Measurements from ENCODE around the gene PSRC1.
"Not testable (repeated sequence)": the region's sequence is repeated elsewhere in the genome, so short reads cannot be mapped to it uniquely, and the experiment has no call there.

PSRC1 gene

DNA sequence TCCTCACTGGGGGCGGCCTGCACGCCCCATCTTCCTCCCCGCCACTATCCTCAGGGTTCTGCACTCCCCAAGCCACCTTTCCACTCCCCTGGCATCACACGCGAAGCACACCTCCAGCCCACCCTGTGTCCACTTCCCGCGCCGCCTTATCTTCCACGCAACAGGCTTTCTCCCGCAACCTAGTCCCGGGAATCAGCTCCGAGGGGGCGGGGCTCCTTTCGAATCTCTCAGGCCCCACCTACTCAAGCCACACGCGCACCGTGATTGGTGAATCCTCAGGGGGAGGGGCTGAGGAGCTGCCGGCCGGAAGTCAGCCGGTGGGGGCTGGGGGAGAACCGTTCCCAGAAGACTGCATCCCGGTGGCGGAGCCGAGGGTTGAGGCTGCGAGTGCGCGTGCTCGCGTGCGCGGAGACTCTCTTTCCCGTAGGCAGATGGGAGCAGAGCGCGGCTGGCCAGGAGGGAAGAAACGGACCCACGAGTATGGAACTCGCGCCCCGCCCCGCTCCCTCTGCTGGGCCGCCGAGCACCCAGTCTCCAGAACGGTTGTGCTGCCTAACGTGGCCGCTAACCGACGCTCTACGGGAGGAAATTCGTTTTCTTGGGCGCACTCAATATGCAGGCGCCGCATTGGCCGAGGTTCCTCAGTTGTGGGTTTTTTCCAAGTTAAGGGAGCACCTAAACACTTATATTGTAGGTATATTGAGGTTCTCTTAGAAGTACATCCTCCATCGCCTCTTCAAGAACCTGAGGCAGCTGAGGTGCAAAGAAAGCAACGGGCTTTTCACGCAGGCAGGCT is at the start of gene PSRC1:
TSS of gene PSRC1 (minus strand) at position 194 of the 796 bp plus-strand sequence.
- H3K27ac Mint-ChIP-seq = peak within 1 kb of the TSS; percentile 82
- peaks cover 8% of the 10 kb centered on the region for H3K36me3 Mint-ChIP-seq (ENCODE audit: low read depth)
- H3K4me3 Mint-ChIP-seq = peak within 1 kb of the TSS; percentile 97
- H3K27me3 Mint-ChIP-seq = no peaks in the 10 kb centered on the region
- H3K9me3 Mint-ChIP-seq = no peaks in the 10 kb centered on the region
- intact Hi-C loops (cut with micrococcal nuclease) = no loop called here
- peaks cover 39% of the 10 kb centered on the region for H3K4me1 Mint-ChIP-seq (ENCODE audit: low read depth)

DNA sequence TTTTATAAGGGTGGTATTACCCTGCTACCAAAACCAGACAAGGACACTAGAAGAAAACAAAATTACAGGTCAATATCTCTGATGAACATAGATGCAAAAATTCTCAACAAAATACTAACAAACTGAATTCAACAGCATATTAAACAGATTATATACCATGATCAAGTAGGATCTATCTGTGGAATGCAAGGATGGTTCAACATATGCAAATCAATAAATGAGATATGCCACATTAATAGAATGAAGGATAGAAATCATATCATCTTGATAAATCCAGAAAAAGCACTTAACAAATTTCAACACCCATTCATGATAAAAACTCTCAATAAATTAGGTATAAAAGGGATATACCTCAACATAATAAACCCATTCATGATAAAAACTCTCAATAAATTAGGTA is 48.2 kb upstream of the PSRC1 start:
- no peaks in the 10 kb centered on the region for H3K4me1 Mint-ChIP-seq (ENCODE audit: low read depth)
- H3K4me3 Mint-ChIP-seq = no peak overlapping the region
- no peaks in the 10 kb centered on the region for H3K27me3 Mint-ChIP-seq

DNA sequence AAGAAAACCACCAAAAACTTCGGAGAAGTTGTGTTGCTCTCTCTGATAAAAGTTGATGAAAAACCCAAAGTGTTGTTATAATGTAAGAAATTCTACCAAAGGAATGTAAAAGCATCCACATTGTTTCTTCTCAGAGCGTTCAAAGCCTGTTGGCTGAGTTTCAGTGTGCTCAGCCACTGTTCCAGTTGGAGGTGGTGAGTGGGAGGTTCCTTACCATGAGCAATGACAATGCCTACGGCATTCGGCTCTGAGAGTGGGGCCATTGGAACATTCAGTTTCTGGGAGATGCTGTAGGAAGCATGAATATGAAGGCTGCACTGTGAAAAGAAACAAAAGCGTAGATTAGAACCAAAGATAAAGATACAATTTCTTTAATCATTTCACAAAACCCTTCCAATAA is 44.3 kb upstream of the PSRC1 start:
- no peaks in the 10 kb centered on the region for H3K27me3 Mint-ChIP-seq
- H3K4me1 Mint-ChIP-seq (ENCODE audit: low read depth) = no peaks in the 10 kb centered on the region
- peaks cover 15% of the 10 kb centered on the region for H3K9me3 Mint-ChIP-seq
- peaks cover 100% of the 10 kb centered on the region for H3K36me3 Mint-ChIP-seq (ENCODE audit: low read depth)
- H3K27ac Mint-ChIP-seq = no peak overlapping the region
- intact Hi-C loops (cut with micrococcal nuclease) = no loop called here
- no peak overlapping the region for H3K4me3 Mint-ChIP-seq

More for the DNA sequence above, 48.2 kb upstream of the PSRC1 start:
- peaks cover 100% of the 10 kb centered on the region for H3K36me3 Mint-ChIP-seq (ENCODE audit: low read depth)
- intact Hi-C loops (cut with micrococcal nuclease) = no loop called here
- H3K27ac Mint-ChIP-seq = no peak overlapping the region
- peaks cover 21% of the 10 kb centered on the region for H3K9me3 Mint-ChIP-seq

DNA sequence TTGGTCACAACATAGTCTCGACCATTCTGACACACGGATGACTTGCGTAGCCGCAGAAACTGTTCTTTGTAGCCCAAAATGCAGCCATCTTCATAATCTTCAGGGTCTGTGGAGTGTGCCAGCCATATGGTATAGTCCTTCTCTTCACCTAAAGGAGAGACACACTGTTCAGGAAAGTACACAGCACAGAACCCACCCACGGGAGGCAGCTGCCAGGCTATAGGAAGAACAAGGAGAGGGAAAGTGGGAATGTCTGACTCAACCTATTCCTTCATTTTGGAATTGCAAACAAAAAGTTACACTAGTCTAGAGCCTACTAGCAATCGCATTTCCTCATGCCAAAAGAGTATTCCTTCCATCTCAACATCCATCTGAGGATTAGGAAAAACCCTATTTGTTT is 40.0 kb upstream of the PSRC1 start:
- Mint-ChIP-seq H3K4me1 (ENCODE audit: low read depth) (no peaks in the 10 kb centered on the region), H3K9me3 (no peaks in the 10 kb centered on the region), H3K36me3 (ENCODE audit: low read depth) (peaks cover 100% of the 10 kb centered on the region), H3K27me3 (no peaks in the 10 kb centered on the region), H3K27ac (no peak overlapping the region), H3K4me3 (no peak overlapping the region)
- intact Hi-C loops (cut with micrococcal nuclease) = no loop called here

DNA sequence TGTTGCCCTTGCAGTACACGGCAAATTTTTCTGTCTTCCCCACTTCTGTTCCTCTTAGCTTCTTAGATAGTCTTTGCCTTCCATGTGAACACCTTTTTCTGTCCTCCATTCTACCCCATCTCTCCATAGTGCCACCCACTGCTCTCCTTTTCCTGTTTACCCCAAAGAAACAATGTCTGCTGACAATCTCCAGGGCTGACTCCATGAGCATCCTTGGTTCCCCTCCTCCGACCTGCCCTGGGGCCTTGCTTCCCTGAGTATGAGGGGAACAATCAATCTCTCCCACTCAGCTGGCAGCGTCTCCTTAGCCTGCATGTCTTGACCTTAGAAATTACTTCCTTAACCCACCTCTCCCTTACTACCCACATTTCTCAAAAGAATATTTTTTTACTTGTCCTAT is 36.2 kb upstream of the PSRC1 start:
- Mint-ChIP-seq H3K4me3 (no peak overlapping the region), H3K4me1 (ENCODE audit: low read depth) (no peaks in the 10 kb centered on the region), H3K9me3 (no peaks in the 10 kb centered on the region), H3K27ac (no peak overlapping the region), H3K36me3 (ENCODE audit: low read depth) (peaks cover 100% of the 10 kb centered on the region), H3K27me3 (no peaks in the 10 kb centered on the region)
- intact Hi-C loops (cut with micrococcal nuclease) = no loop called here

DNA sequence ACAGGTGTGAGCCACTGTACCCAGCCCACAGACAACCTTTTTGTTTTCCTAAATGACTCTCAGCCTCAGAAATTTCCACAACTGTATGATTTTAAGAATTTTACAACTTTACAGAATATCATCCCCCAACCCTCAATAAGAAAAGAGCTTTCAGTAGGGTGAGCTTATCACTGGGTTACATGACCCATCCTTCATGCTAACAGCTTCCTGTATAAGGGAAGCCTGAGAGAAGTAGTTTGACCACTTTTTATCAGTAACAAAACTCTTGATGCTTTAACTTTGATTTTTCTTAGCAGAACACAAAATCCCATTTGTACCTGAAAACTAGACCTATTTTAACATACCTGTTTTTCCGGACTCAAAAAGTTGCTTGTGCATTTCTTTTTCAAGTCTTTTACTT is 33.6 kb upstream of the PSRC1 start:
- no peaks in the 10 kb centered on the region for H3K9me3 Mint-ChIP-seq
- peaks cover 5% of the 10 kb centered on the region for H3K4me1 Mint-ChIP-seq (ENCODE audit: low read depth)
- H3K27ac Mint-ChIP-seq = no peak overlapping the region
- H3K4me3 Mint-ChIP-seq = no peak overlapping the region
- peaks cover 100% of the 10 kb centered on the region for H3K36me3 Mint-ChIP-seq (ENCODE audit: low read depth)
- intact Hi-C loops (cut with micrococcal nuclease) = no loop called here
- H3K27me3 Mint-ChIP-seq = no peaks in the 10 kb centered on the region

DNA sequence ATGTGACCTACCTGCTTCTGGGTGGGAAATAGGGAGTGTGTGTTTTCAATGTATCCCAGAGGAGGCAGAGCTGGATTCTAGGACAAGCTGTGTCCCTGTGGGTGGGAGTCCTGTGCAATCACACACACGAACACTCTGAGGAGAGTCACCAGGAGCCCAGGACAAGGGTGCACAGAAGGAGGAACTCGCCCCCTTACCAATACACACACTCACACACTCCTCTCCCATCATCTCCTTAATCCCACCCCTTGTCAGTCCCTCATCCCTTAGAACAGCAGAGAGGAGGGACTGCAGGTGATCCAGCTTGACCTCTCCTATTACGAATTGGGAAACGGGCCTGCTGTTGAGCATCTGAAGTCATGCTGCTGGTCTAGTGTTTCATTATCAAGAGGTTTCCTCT is 32.3 kb upstream of the PSRC1 start:
- peaks cover 100% of the 10 kb centered on the region for H3K36me3 Mint-ChIP-seq (ENCODE audit: low read depth)
- no peak overlapping the region for H3K27ac Mint-ChIP-seq
- H3K9me3 Mint-ChIP-seq = no peaks in the 10 kb centered on the region
- H3K4me1 Mint-ChIP-seq (ENCODE audit: low read depth) = peaks cover 6% of the 10 kb centered on the region
- intact Hi-C loops (cut with micrococcal nuclease) = no loop called here
- no peaks in the 10 kb centered on the region for H3K27me3 Mint-ChIP-seq
- H3K4me3 Mint-ChIP-seq = no peak overlapping the region

DNA sequence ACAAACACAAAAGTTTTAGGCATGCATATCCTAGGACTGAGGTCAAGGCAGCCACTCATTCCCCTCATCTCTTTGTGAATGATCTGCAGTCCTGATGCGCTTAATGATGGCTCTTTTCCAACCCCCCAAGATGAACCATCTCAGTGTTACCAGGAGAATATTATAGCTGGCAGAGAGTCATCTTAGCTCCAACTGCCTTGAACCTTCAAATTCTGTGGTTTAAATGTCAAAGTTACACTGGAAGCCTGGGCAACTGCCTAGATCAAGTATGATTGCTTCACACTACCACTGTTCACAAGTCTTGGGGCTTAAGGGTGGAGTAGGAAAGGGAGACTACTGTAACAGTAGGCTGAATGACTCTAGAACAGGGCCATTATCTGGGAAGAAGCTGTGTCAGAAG is 31.9 kb upstream of the PSRC1 start:
- no peaks in the 10 kb centered on the region for H3K9me3 Mint-ChIP-seq
- H3K36me3 Mint-ChIP-seq (ENCODE audit: low read depth) = peaks cover 100% of the 10 kb centered on the region
- peaks cover 11% of the 10 kb centered on the region for H3K4me1 Mint-ChIP-seq (ENCODE audit: low read depth)
- H3K27me3 Mint-ChIP-seq = no peaks in the 10 kb centered on the region
- no peak overlapping the region for H3K27ac Mint-ChIP-seq
- no peak overlapping the region for H3K4me3 Mint-ChIP-seq
- intact Hi-C loops (cut with micrococcal nuclease) = no loop called here

DNA sequence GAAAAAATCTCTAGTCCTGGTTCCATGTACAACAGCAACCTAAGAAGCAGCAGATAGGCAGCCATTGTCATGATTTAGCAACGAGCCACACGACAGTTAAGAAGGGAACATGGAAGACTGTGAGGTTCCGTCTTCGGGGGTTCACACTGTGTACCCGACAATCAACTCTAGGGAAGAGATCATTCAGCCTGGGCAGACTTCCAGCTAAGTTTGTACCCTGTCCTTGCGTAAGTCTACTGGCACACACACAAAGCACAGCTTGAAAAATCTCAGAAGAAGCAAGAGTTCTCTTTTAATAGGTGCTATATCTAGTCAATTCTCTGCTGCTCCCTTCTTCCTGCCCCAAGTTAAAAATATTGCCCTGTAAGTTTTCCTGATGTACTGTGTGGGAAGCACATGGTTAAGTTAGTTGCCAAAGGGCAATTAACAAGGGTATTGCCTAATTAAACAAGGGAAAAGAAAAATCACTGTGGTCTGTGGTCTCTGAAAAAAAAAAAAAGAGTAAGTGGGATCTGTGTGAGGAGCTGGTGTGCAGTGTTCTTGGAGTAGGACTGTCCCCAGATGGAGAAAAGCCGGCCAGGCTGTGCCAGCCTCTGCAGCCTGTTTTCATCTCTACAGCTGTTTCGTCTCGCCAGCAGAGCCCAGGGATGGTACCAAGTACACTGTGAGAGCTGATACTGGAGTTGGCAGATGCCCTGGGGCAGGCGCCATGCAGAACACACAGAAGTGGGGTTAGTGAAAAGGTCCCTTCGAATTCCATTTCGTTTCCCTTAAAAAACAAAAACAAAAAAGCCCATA is 30.2 kb upstream of the PSRC1 start:
- Mint-ChIP-seq H3K4me3 (no peak overlapping the region), H3K27me3 (no peaks in the 10 kb centered on the region), H3K9me3 (no peaks in the 10 kb centered on the region), H3K4me1 (ENCODE audit: low read depth) (peaks cover 27% of the 10 kb centered on the region), H3K36me3 (ENCODE audit: low read depth) (peaks cover 95% of the 10 kb centered on the region), H3K27ac (no peak overlapping the region)
- intact Hi-C loops (cut with micrococcal nuclease) = no loop called here

DNA sequence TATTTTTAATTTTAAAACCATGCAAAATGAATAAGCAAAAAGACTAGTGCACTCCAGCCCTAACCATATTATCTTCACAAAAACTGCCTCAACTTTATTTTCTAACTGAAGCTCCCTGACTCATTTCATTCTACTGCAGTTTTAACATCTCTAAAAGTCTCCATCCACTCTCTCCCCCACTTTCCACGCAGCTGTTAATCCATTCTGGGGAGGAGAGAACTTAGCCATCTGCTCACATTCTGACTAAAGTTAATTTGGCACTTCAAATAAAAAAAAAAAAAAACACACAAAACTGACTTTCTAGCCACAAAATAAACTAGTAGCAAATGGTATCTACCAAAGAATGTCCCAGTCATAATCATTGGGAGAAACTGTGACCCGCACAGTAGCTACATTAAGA is 29.3 kb upstream of the PSRC1 start:
- peaks cover 86% of the 10 kb centered on the region for H3K36me3 Mint-ChIP-seq (ENCODE audit: low read depth)
- H3K4me1 Mint-ChIP-seq (ENCODE audit: low read depth) = peaks cover 35% of the 10 kb centered on the region
- no peaks in the 10 kb centered on the region for H3K9me3 Mint-ChIP-seq
- no peak overlapping the region for H3K4me3 Mint-ChIP-seq
- no peak overlapping the region for H3K27ac Mint-ChIP-seq
- no peaks in the 10 kb centered on the region for H3K27me3 Mint-ChIP-seq
- intact Hi-C loops (cut with micrococcal nuclease) = no loop called here

DNA sequence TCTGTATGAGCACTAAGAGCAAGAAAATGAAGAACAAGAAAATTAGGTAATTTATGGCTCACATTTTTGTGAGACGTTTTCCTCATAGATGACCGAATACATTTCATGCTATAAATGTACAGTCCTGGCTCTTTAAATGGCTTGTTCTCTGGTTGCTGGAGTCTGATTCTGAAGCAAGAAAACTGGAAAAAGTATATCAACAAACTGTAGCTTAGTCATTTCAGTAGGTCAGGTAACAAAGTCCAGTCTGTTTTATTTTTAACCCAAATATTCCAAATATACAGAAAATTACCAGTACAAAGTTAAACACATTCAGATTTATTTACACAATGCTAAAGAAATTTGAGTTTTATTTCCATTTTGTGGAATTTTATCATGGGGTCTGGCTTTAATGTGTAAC is 26.4 kb upstream of the PSRC1 start:
- intact Hi-C loops (cut with micrococcal nuclease) = no loop called here
- H3K9me3 Mint-ChIP-seq = no peaks in the 10 kb centered on the region
- peaks cover 57% of the 10 kb centered on the region for H3K36me3 Mint-ChIP-seq (ENCODE audit: low read depth)
- no peak overlapping the region for H3K4me3 Mint-ChIP-seq
- peaks cover 1% of the 10 kb centered on the region for H3K27me3 Mint-ChIP-seq
- no peak overlapping the region for H3K27ac Mint-ChIP-seq
- H3K4me1 Mint-ChIP-seq (ENCODE audit: low read depth) = peaks cover 40% of the 10 kb centered on the region

DNA sequence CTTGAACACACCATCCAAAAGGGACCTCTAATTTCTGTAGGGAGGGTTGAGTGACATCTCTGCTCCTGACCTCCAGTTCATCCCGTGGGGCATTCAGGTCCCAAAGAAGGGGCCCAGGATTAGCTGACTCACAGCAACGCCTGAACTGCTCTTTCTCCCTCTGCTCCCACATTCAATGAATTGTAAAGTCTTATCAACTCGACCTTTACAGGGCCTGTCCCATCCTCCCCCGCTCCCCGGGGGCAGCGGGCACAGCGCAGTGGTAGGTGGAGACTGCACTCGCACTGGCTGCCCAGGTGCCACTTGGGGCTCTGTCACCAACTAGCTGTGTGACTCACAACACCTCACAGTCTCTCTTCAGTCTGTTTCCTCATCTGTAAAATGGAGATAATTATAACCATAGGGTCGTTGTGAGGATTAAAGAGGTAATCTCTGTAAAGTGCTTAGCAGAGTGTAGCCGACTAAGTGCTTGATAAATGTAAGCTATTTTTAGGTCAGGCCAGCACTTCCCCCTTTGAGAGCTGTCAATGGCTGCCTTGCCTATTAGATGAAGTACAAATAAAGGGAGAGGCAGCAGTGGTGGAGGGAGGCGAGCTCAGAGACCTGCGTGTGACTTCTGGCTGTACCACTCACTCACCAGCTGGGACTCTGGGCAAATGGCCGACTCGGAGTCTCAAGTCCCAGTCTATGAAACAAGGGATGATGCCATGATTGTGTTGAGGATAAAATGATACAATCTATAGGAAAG is 24.5 kb upstream of the PSRC1 start:
- peaks cover 35% of the 10 kb centered on the region for H3K4me1 Mint-ChIP-seq (ENCODE audit: low read depth)
- peaks cover 38% of the 10 kb centered on the region for H3K36me3 Mint-ChIP-seq (ENCODE audit: low read depth)
- peaks cover 1% of the 10 kb centered on the region for H3K27me3 Mint-ChIP-seq
- H3K4me3 Mint-ChIP-seq = no peak overlapping the region
- intact Hi-C loops (cut with micrococcal nuclease) = no loop called here
- no peak overlapping the region for H3K27ac Mint-ChIP-seq
- no peaks in the 10 kb centered on the region for H3K9me3 Mint-ChIP-seq

DNA sequence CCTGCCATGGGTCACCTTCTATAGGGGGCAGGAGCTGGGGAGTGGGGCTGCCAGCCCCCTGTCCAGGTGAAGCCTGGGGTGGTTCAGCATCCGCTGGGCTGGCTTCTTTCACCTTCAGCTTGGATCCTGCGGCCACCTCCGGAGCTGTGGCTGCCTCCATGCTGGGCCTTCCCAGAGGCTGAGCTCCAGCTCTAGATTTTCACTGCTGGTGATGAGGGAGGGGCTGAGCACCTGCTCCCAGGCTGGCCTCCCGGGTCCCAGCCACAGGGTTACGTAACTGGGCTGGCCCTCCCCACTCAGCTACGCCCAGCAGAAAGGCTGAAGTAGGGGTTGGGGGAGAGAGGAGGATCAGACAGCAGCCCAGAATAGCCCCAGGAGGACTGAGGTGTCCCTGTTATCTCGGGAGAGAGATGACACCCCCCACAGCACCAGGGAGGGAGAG is 23.9 kb upstream of the PSRC1 start, which contains the start of gene MYBPHL:
TSS of gene MYBPHL (minus strand) at position 180 of the 442 bp plus-strand sequence. CDS start at position 160, 20 bp downstream.
- Mint-ChIP-seq H3K36me3 (ENCODE audit: low read depth) (peaks cover 32% of the 10 kb centered on the region), H3K27me3 (peaks cover 1% of the 10 kb centered on the region), H3K9me3 (no peaks in the 10 kb centered on the region), H3K4me1 (ENCODE audit: low read depth) (peaks cover 35% of the 10 kb centered on the region), H3K4me3 (no peak within 1 kb of the TSS), H3K27ac (no peak within 1 kb of the TSS)
- intact Hi-C loops (cut with micrococcal nuclease) = no loop called here

DNA sequence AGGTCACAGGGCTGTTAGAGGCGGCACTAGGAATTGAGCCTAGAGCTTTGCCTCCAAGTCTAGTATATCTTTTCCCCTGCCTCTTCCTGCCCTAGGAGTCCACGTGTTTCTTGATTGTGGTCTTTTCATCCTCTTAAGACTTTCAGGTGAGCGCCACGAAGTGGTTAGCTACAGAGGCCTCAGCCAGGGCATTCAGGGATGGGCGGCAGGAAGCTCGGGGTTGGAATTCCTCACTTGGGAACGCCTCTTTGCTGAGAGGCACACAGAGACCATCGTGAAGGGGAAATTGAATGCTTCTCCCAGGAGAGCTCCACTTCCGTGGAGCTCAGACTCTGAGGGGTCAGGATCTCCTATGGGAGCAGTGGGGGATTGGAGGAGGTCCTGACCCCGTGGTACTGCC is 23.0 kb upstream of the PSRC1 start:
- intact Hi-C loops (cut with micrococcal nuclease); H3K27ac Mint-ChIP-seq: not testable (repeated sequence)
- H3K36me3 Mint-ChIP-seq (ENCODE audit: low read depth) = peaks cover 23% of the 10 kb centered on the region

More for the DNA sequence above, 23.0 kb upstream of the PSRC1 start:
- not testable (repeated sequence) for H3K4me3 Mint-ChIP-seq, H3K27me3 Mint-ChIP-seq, H3K9me3 Mint-ChIP-seq
- peaks cover 35% of the 10 kb centered on the region for H3K4me1 Mint-ChIP-seq (ENCODE audit: low read depth)

Measured in dendritic cell treated with granulocyte-macrophage colony-stimulating factor and Interleukin-4, amounts not matched to agents 40 ng/mL and 50 ng/mL, for 4 days (primary cell).